Spleen (tissue), 11 donors: ENCODE measurements around the gene THSD4. TPM values are rescaled to one million over a fixed set of nuclear protein-coding genes. Genes with fewer than 3 reads are reported as not detected.

Source experiments
- DNase-seq: peaks from one replicate; pipeline ENCODE4 v3.0.0-alpha.2; 2020
- H3K27ac ChIP-seq, 8 donors: fragments of 200-600 bp; sonication (generic) in 7 of 8; 1 replicate in 4 of 8; 2 replicates in 4 of 8; pipeline versions ENCODE4 v1.5.0 to v1.8.0; 2016 to 2021; ENCODE audit warnings: inconsistent platforms in 4 of 8, mild to moderate bottlenecking in 4 of 8, moderate library complexity in 1 of 8
- H3K27me3 ChIP-seq, 7 donors: fragments of 200-600 bp; sonication (generic) in 6 of 7; replicated peaks in 1 of 7; 1 replicate in 4 of 7; 2 replicates in 3 of 7; pipeline versions ENCODE4 v1.5.0 to v1.8.0; 2016 to 2021; ENCODE audit warnings: inconsistent platforms in 3 of 7, mild to moderate bottlenecking in 1 of 7
- H3K36me3 ChIP-seq, 6 donors: fragments of 200-600 bp; sonication (generic) in 5 of 6; 1 replicate in 4 of 6; 2 replicates in 2 of 6; pipeline versions ENCODE4 v1.5.0 to v1.8.0; 2016 to 2021; ENCODE audit warnings: inconsistent platforms in 2 of 6
- H3K4me1 ChIP-seq, 6 donors: fragments of 200-600 bp; sonication (generic) in 5 of 6; 1 replicate in 3 of 6; 2 replicates in 3 of 6; pipeline versions ENCODE4 v1.5.0 to v1.8.0; 2016 to 2021; ENCODE audit warnings: inconsistent platforms in 3 of 6
- H3K4me3 ChIP-seq, 8 donors: fragments of 200-600 bp; sonication (generic) in 7 of 8; 1 replicate in 4 of 8; 2 replicates in 4 of 8; pipeline versions ENCODE4 v1.5.0 to v1.8.0; 2016 to 2021; ENCODE audit warnings: inconsistent platforms in 4 of 8, mild to moderate bottlenecking in 4 of 8, moderate library complexity in 2 of 8
- H3K9me3 ChIP-seq, 8 donors: fragments of 200-600 bp; sonication (generic) in 7 of 8; 1 replicate in 4 of 8; 2 replicates in 4 of 8; pipeline versions ENCODE4 v1.5.0 to v1.8.0; 2016 to 2021; ENCODE audit warnings: inconsistent platforms in 4 of 8
- POLR2A ChIP-seq, 3 donors: fragments of 450-650 bp; IDR thresholded peaks; one replicate each; pipeline ENCODE4 v1.5.1; 2017; ENCODE audit warnings: antibody characterized with exemption in 3 of 3, mild to moderate bottlenecking in 1 of 3
- POLR2AphosphoS5 ChIP-seq, 3 donors: sonication (generic); formaldehyde crosslinking; IDR thresholded peaks; one replicate each; pipeline ENCODE4 v1.5.1; 2017; ENCODE audit warnings: antibody characterized with exemption in 3 of 3
- WGBS, 5 donors: extraction: QIAGEN DNeasy Blood & Tissue Kit in 3 of 5; methylation state at CpG; one replicate each; pipeline versions ENCODE4 v1.1.5 to v1.1.7; 2013 to 2018; 5-methylcytosine and 5-hydroxymethylcytosine counted together
- intact Hi-C: fragments of 100-400 bp; cut with DNase I; formaldehyde crosslinking; loops from one replicate; pipeline ENCODE4 v1.15.0; 2023; ENCODE audit warnings: low total_unique reads
- polyA plus RNA-seq, 3 donors: library from polyadenylated mRNA; stranded (reverse); fragments of 200-250 nt; gene quantifications; one replicate each; pipeline ENCODE4 v1.2.1, GENCODE V29; 2013
- total RNA-seq, 7 donors: library from RNA; depleted of rRNA in 3 of 7; stranded (reverse); fragments of >200 nt in 3 of 7; fragmentation: NEBNext Ultra II Directional in 4 of 7; extraction: Animal tissue kit (Norgen Biotek cat#: 25700) in 4 of 7; gene quantifications; one replicate each; pipeline versions ENCODE4 v1.1.0 to v1.2.1, GENCODE V29; 2016 to 2021
- TF ChIP-seq, protein P1 (sequence below), 11 experiments: fragments of 200-600 bp in 7 of 11; fragments of 450-650 bp in 4 of 11; sonication (generic) in 4 of 11; IDR thresholded peaks in 8 of 11; conservative IDR thresholded peaks in 3 of 11; 1 replicate in 7 of 11; 2 replicates in 4 of 11; pipeline versions ENCODE4 v1.4.0 to v1.8.0; 2016 to 2021; ENCODE audit warnings: antibody characterized with exemption in 11 of 11, inconsistent platforms in 4 of 11, mild to moderate bottlenecking in 1 of 11
- donor health status: healthy with polysubstance abuse.
- donor health status: DM: no; HTN: no; CAD: no; lungs with moderate emphysema.
- donor health status: DM: no; HTN: no; CAD: no.
- donor health status: Bipolar disorder and iron deficiency.
- donor health status: healthy.
- donor health status: DM: no; HTN: no; CAD: no.
- donor health status: DM: yes; HTN: yes; CAD: no.

THSD4 gene
- total and polyA plus RNA-seq, 10 donors: 0.29 to 11.3 (median 3.4) TPM

DNA sequence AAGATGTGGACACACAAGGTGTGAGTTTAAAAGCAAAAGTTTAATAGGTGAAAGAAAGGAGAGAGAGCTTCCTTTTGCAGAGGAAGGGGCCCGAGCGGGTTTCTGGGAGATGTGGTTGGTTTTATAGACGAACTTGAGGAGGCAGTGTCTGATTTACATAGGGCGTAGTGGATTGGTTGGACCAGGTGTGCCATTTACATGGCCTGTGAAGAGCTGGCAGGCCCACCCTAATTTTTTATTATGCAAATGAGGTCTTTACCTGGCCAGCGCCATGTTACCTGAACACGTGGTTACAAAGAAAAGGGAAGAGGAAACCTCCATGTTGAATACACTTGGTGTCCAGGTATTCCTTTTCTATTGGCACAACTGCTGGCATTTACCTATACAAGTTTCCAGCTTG lies 42.8 kb upstream of the THSD4 start:
- no peaks in the 10 kb centered on the region for H3K4me1 ChIP-seq
- peaks cover 0 to 9% (median 2%) of the 10 kb centered on the region in 8 donors for H3K9me3 ChIP-seq
- H3K36me3 ChIP-seq: no peaks in the 10 kb centered on the region
- no peak for TF ChIP-seq POLR2AphosphoS5 (IDR thresholded peaks at IDR 0.05)
- no peak for TF ChIP-seq POLR2A (IDR thresholded peaks at IDR 0.05)
- TF ChIP-seq, protein P1, sequence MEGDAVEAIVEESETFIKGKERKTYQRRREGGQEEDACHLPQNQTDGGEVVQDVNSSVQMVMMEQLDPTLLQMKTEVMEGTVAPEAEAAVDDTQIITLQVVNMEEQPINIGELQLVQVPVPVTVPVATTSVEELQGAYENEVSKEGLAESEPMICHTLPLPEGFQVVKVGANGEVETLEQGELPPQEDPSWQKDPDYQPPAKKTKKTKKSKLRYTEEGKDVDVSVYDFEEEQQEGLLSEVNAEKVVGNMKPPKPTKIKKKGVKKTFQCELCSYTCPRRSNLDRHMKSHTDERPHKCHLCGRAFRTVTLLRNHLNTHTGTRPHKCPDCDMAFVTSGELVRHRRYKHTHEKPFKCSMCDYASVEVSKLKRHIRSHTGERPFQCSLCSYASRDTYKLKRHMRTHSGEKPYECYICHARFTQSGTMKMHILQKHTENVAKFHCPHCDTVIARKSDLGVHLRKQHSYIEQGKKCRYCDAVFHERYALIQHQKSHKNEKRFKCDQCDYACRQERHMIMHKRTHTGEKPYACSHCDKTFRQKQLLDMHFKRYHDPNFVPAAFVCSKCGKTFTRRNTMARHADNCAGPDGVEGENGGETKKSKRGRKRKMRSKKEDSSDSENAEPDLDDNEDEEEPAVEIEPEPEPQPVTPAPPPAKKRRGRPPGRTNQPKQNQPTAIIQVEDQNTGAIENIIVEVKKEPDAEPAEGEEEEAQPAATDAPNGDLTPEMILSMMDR (IDR thresholded peaks at IDR 0.05 in 8 of 11, conservative IDR thresholded peaks at IDR 0.05 in 3 of 11): no peak
- no peak for DNase-seq
- H3K27me3 ChIP-seq: peaks cover 0 to 8% (median 0%) of the 10 kb centered on the region in 7 donors
- 85 to 91% (median 88%) methylated on average over 6 of the region's 6 CpGs for WGBS, 5 donors
- intact Hi-C loops: no loop called here
- H3K4me3 ChIP-seq: no peak overlapping the region
- H3K27ac ChIP-seq: no peak overlapping the region

DNA sequence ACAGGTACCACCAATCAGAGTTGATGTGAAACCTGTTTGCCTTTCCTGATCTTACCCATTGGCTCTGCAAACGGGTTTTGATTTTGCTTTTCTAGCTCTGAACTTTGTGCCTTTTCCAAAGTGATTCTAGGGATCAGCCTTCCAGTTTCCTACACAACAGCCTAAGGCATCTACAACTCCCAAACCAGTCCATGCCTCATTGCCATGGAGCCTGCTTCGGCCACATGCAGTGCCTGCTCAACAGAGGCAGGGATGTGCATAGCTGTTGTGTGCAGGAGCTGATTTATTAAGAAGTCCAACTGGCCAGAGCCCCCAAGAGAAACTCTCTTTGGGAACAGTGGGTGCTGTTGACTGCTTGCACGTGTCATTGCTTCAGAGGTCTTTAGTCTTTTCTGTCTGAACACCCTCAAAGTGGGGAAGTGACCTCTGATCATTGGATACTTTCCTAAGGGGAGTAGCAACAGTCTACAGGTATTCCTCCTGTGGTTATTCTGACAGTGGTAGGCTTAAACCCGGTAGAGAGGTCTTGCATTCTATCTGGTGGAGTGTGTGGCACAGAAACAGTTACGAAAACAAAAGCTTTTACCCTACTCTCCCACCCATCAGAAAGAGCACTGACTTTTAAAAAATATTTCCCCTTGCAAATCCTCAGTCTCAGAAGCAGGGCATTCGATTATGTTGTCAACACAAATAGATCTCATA lies 36.6 kb upstream of the THSD4 start:
- H3K27ac ChIP-seq: no peak overlapping the region
- intact Hi-C loops: no loop called here
- no peaks in the 10 kb centered on the region for H3K36me3 ChIP-seq
- H3K9me3 ChIP-seq: peaks cover 0 to 9% (median 2%) of the 10 kb centered on the region in 8 donors
- no peak for DNase-seq
- no peak overlapping the region for H3K4me3 ChIP-seq
- no peaks in the 10 kb centered on the region for H3K4me1 ChIP-seq
- TF ChIP-seq, protein P1 (IDR thresholded peaks at IDR 0.05 in 8 of 11, conservative IDR thresholded peaks at IDR 0.05 in 3 of 11): no peak
- TF ChIP-seq POLR2AphosphoS5 (IDR thresholded peaks at IDR 0.05): no peak
- TF ChIP-seq POLR2A (IDR thresholded peaks at IDR 0.05): no peak
- H3K27me3 ChIP-seq: peaks cover 0 to 12% (median 0%) of the 10 kb centered on the region in 7 donors
- WGBS, 5 donors: 62 to 72% (median 69%) methylated on average over 5 to 6 of the region's 6 CpGs

DNA sequence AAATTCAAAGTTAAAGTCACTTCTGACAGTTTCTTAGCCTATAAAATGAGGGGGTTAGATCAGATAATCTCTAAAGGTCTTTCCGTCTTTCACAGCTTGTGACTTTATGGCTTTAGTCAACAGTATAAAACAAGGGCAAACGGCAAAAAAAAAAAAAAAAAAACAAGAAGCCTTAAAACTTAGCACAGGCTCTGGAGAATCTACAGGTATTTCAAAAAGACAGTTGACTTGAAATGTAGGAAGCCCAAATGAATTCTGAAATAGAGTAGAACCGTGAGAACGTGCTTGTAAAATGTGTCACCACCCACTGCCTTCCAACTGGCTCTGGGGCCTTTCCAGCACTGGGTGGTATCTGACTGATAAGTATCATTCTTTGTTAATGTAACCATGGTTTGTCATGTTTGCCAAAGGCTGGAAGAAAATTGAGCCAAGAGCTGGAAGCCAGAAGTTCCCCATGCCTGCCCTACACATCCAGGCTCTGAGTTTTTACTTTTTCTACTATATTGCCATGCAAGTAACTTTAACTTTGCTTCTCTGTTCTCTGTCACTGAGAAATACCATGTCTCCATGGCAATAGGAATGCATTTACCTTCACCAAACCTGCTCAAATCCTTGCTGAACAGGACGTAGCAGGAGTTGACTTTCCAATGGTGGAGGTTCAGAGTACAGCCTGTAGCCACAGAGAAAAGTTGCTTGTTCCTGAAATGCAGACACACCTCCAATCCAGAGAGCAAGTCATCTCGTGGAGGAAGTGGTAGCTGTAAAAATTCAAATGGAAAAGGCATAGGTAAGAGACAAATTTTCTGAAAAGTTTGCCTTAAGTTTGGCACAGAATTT lies 35.8 kb upstream of the THSD4 start:
- TF ChIP-seq, protein P1 (IDR thresholded peaks at IDR 0.05 in 8 of 11, conservative IDR thresholded peaks at IDR 0.05 in 3 of 11): no peak
- TF ChIP-seq POLR2A (IDR thresholded peaks at IDR 0.05) (no peak), POLR2AphosphoS5 (IDR thresholded peaks at IDR 0.05) (no peak)
- Histone ChIP-seq H3K27ac (no peak overlapping the region), H3K36me3 (no peaks in the 10 kb centered on the region), H3K4me1 (no peaks in the 10 kb centered on the region), H3K27me3 (peaks cover 0 to 19% (median 0%) of the 10 kb centered on the region in 7 donors), H3K4me3 (no peak overlapping the region), H3K9me3 (peaks cover 0 to 9% (median 2%) of the 10 kb centered on the region in 8 donors)
- WGBS, 5 donors: 53 to 61% (median 57%) methylated on average over 6 of the region's 6 CpGs
- intact Hi-C loops: no loop called here
- DNase-seq: no peak

DNA sequence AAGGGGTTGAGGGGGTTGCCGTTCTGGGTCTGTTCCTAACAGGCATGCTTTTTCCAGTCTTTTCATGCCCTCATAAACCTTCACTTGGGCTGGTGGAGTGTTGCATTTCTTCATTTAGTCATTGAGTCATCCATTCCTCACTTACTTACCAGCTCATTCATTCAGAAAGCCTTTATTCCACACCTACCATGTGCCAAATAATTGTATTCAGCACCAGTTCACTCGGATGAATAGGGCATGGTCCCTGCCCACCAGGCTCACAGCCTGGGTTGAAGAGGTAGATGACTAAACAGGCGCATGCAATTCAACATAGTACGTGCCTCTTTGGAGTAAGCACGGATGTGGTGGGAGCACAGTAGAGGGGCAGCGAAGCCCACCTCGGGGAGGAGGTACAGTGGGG lies 35.1 kb upstream of the THSD4 start:
- intact Hi-C loops: no loop called here
- Histone ChIP-seq H3K27me3 (peaks cover 0 to 26% (median 0%) of the 10 kb centered on the region in 7 donors), H3K9me3 (peaks cover 0 to 9% (median 2%) of the 10 kb centered on the region in 8 donors), H3K4me1 (no peaks in the 10 kb centered on the region), H3K27ac (no peak overlapping the region), H3K4me3 (no peak overlapping the region), H3K36me3 (no peaks in the 10 kb centered on the region)
- TF ChIP-seq, protein P1 (IDR thresholded peaks at IDR 0.05 in 8 of 11, conservative IDR thresholded peaks at IDR 0.05 in 3 of 11): no peak
- TF ChIP-seq POLR2A (IDR thresholded peaks at IDR 0.05) (no peak), POLR2AphosphoS5 (IDR thresholded peaks at IDR 0.05) (no peak)
- WGBS, 5 donors: 82 to 90% (median 88%) methylated on average over 7 of the region's 7 CpGs
- DNase-seq: no peak
